Lower lobe of right lung (tissue), 2 donors: ENCODE measurements around the gene BHLHE40. TPM values are rescaled to one million over a fixed set of nuclear protein-coding genes. Genes with fewer than 3 reads are reported as not detected.

ENCODE experiments used
- ATAC-seq, 2 donors: fragments of 200-7000 bp; cut with Tn5 transposase; one replicate each; pipeline ENCODE4 v1.9.1; 2020 to 2022; ENCODE audit warnings: mild to moderate bottlenecking in 2 of 2, moderate library complexity in 2 of 2
- DNase-seq: peaks from one replicate; pipeline ENCODE4 v3.0.0-alpha.2; 2020
- H3K27ac ChIP-seq: fragments of 200-600 bp; one replicate; pipeline ENCODE4 v1.8.0; 2022
- H3K27me3 ChIP-seq: fragments of 200-600 bp; one replicate; pipeline ENCODE4 v1.8.0; 2022; ENCODE audit warnings: low read depth
- H3K36me3 ChIP-seq: fragments of 200-600 bp; one replicate; pipeline ENCODE4 v1.8.0; 2022; ENCODE audit warnings: mild to moderate bottlenecking
- H3K4me1 ChIP-seq: fragments of 200-600 bp; one replicate; pipeline ENCODE4 v1.8.0; 2022
- H3K4me3 ChIP-seq: fragments of 200-600 bp; one replicate; pipeline ENCODE4 v1.8.0; 2022; ENCODE audit warnings: mild to moderate bottlenecking
- H3K9me3 ChIP-seq: fragments of 200-600 bp; one replicate; pipeline ENCODE4 v1.8.0; 2022
- intact Hi-C: fragments of 100-400 bp; cut with DNase I; formaldehyde crosslinking; loops from one replicate; pipeline ENCODE4 v1.11.0; 2022
- long read RNA-seq: library from polyadenylated mRNA; unstranded; transcript quantifications from one replicate; pipeline ENCODE4 v2.0.0, GENCODE V29; 2021
- total RNA-seq: library from RNA; stranded (reverse); fragmentation: NEBNext Ultra II Directional; extraction: Animal tissue kit (Norgen Biotek cat#: 25700); gene quantifications from one replicate; pipeline ENCODE4 v1.2.1, GENCODE V29; 2021
- TF ChIP-seq, protein P1 (sequence below): fragments of 200-600 bp; IDR thresholded peaks from one replicate; pipeline ENCODE4 v1.8.0; 2022; ENCODE audit warnings: antibody characterized with exemption, mild to moderate bottlenecking
- donor health status: DM: no; HTN: yes; CAD: no; lungs with severe emphysema.

The BHLHE40 gene
- 84.8 TPM for total RNA-seq
- long read RNA-seq, transcript BHLHE40-201 (5 exons, 3,473 nt) = major isoform, 65 of 111 reads
- long read RNA-seq, partial matches to known transcripts = 6 of 111 reads
- long read RNA-seq, other reads (novel, unspliced or antisense) = 40 of 111 reads

DNA sequence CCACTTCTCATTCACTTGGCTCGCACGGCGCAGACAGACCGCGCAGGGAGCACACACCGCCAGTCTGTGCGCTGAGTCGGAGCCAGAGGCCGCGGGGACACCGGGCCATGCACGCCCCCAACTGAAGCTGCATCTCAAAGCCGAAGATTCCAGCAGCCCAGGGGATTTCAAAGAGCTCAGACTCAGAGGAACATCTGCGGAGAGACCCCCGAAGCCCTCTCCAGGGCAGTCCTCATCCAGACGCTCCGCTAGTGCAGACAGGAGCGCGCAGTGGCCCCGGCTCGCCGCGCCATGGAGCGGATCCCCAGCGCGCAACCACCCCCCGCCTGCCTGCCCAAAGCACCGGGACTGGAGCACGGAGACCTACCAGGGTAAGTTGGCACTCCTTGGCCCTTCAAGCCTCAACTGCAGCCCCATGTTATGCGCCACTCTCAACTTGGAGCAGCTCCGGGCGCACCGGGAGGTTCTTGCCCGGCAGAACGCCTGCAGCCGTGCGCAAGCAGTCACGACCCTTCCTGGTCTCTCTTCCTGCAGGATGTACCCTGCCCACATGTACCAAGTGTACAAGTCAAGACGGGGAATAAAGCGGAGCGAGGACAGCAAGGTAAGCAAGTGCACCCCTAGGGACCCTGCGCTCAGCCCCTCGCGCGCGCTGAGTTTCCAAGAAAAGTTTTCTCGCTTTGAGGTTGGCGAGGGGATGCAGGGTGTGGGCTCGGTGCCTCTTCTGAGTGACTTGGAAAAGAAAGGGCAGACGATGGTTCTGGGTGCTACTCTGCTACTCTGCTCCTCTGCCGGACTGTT, at the start of gene BHLHE40:
Gene BHLHE40, plus strand, starts transcription at position 10 of the 801 bp plus-strand sequence. Its CDS starts 282 bp downstream, at position 292.
- H3K4me3 ChIP-seq = peak within 1 kb of the TSS; percentile 94
- H3K36me3 ChIP-seq = peaks cover 19% of the 10 kb centered on the region
- no peaks in the 10 kb centered on the region for H3K9me3 ChIP-seq
- DNase-seq (peak; percentile 57), ATAC-seq (peak; percentile 55 to 57)
- TF ChIP-seq, protein P1, sequence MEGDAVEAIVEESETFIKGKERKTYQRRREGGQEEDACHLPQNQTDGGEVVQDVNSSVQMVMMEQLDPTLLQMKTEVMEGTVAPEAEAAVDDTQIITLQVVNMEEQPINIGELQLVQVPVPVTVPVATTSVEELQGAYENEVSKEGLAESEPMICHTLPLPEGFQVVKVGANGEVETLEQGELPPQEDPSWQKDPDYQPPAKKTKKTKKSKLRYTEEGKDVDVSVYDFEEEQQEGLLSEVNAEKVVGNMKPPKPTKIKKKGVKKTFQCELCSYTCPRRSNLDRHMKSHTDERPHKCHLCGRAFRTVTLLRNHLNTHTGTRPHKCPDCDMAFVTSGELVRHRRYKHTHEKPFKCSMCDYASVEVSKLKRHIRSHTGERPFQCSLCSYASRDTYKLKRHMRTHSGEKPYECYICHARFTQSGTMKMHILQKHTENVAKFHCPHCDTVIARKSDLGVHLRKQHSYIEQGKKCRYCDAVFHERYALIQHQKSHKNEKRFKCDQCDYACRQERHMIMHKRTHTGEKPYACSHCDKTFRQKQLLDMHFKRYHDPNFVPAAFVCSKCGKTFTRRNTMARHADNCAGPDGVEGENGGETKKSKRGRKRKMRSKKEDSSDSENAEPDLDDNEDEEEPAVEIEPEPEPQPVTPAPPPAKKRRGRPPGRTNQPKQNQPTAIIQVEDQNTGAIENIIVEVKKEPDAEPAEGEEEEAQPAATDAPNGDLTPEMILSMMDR = no peak
- peaks cover 50% of the 10 kb centered on the region for H3K4me1 ChIP-seq
- intact Hi-C loops = no loop called here
- peak within 1 kb of the TSS; percentile 99 for H3K27ac ChIP-seq
- H3K27me3 ChIP-seq = no peaks in the 10 kb centered on the region

DNA sequence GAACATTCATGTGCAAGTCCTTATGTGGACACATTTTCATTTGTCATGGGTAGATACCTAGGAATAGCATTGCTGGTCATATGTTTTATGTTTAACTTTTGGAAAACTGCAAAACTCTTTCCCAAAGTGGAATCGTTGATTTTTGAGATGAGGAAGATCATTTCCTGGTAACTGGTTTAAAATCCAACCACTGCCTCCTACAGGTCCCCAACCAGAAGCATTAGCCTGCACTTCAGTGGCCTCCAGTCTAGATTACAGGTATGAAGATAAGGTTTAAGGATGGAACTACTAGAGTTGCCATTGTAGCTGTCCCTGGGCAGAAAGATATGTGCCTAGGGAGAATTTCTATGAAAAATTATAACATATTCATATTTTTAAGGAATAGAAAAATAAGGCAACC, 48.7 kb upstream of the BHLHE40 start:
- ATAC-seq (no peak), DNase-seq (no peak)
- TF ChIP-seq, protein P1 = no peak
- Histone ChIP-seq H3K27ac (no peak overlapping the region), H3K4me1 (no peaks in the 10 kb centered on the region), H3K27me3 (no peaks in the 10 kb centered on the region), H3K9me3 (no peaks in the 10 kb centered on the region), H3K36me3 (no peaks in the 10 kb centered on the region), H3K4me3 (no peak overlapping the region)
- intact Hi-C loops = no loop called here

DNA sequence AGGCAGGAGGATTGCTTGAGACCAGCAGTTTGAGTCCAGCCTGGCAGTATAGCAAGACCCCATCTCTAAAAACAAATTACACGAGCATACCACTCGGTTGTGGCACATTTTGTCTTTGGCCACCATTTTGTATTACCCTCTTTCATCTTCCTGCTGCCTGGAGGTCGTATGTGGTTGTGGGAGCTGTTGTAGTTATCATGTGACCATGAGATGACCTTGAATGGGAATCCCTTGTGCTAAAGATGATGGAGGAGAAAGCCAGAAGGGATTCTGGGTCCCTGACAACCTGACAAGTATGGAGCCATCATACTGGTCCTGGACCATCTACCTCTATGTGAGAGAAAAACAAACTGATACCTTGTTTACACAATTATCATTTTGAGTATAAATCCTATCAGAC, 45.2 kb upstream of the BHLHE40 start:
- intact Hi-C loops = no loop called here
- Histone ChIP-seq H3K4me3 (no peak overlapping the region), H3K9me3 (no peaks in the 10 kb centered on the region), H3K27me3 (no peaks in the 10 kb centered on the region), H3K36me3 (no peaks in the 10 kb centered on the region), H3K4me1 (no peaks in the 10 kb centered on the region), H3K27ac (no peak overlapping the region)
- DNase-seq (no peak), ATAC-seq (no peak)
- TF ChIP-seq, protein P1 = no peak

DNA sequence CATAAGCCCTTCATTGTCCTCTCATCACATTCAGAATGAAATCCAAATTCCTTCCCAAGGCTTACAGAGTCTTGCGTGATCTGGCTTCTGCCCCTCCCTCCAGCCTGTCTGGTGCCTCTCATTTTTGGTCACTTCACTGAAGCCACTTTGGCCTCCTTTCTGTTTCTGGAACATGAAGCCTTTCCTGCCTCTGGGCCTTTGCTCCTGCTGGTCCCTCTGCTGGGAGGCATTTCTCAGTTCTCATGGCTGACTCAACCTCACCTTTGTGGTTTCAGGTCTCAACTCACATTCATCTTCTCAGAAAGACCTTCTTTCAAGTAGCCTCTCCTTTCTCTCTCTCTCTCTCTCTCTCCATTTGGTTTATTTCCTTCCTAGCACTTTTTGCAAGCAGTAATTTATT, 43.9 kb upstream of the BHLHE40 start:
- TF ChIP-seq, protein P1 = no peak
- H3K4me1 ChIP-seq = no peaks in the 10 kb centered on the region
- no peak for DNase-seq
- no peaks in the 10 kb centered on the region for H3K9me3 ChIP-seq
- H3K36me3 ChIP-seq = no peaks in the 10 kb centered on the region
- no peaks in the 10 kb centered on the region for H3K27me3 ChIP-seq
- intact Hi-C loops = no loop called here
- ATAC-seq = no peak
- no peak overlapping the region for H3K27ac ChIP-seq
- H3K4me3 ChIP-seq = no peak overlapping the region

DNA sequence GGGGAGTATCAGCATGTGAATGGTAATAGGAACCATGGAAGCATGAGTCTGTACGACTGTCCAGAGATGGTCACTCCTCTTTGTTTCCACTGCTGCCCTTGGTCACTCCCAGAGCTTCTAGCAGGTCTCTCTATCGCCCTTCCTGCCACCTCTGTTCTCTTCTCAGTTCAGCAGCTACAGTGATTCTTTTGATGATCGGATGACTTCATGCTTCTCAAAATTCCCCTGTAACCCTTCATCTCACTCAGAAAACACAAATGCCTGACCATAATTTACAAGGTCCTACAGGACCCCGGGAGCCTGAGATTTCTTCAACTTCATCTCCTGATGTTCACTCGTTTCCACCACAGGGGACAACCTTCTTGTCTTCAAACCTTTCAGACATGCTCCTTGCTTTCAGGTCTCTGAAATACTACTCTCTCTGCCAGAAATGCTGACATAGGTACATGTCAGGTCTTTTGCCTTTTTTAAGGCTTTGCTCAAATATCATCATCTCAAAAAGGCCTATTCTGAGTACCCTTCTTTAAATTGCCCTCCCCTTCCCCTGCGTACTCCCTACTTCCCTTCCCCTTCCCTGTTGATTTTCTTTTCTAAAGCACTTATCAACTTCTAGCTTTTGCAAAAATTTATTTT, 42.1 kb upstream of the BHLHE40 start:
- H3K27ac ChIP-seq = no peak overlapping the region
- TF ChIP-seq, protein P1 = no peak
- ATAC-seq (no peak), DNase-seq (no peak)
- H3K27me3 ChIP-seq = no peaks in the 10 kb centered on the region
- H3K36me3 ChIP-seq = no peaks in the 10 kb centered on the region
- H3K9me3 ChIP-seq = no peaks in the 10 kb centered on the region
- intact Hi-C loops = no loop called here
- H3K4me3 ChIP-seq = no peak overlapping the region
- H3K4me1 ChIP-seq = no peaks in the 10 kb centered on the region
